ENCODE data around the gene MEF2D. TPM values are rescaled to one million over a fixed set of nuclear protein-coding genes. Genes with fewer than 3 reads are reported as not detected.

The MEF2D gene
- polyA plus RNA-seq, 4 donors: 5.8 to 23.7 (median 13.0) TPM

GRCh38 chr1:156502391-156502893 is 1.9 kb upstream of the MEF2D start:
- FAIRE-seq (no peak), DNase-seq (no peak)
- WGBS, 3 donors: 18 to 43% (median 42%) methylated on average over 1 of the region's 1 CpG
- Histone ChIP-seq H3K27ac (ENCODE audit: low read depth in 1 of 3, low read length in 2 of 3) (peak overlapping the region; percentile 99), H3K9me3 (ENCODE audit: control insufficient read depth in 2 of 2, insufficient read depth in 1 of 2, low read depth in 1 of 2, low read length in 1 of 2) (no peaks in the 10 kb centered on the region), H3K36me3 (ENCODE audit: control insufficient read depth in 3 of 3, insufficient read depth in 2 of 3, low read depth in 1 of 3, low read length in 3 of 3) (peaks cover 0 to 4% (median 0%) of the 10 kb centered on the region in 3 donors), H3K4me1 (ENCODE audit: control insufficient read depth in 3 of 3, insufficient read depth in 2 of 3, low read depth in 1 of 3, low read length in 2 of 3) (peaks cover 17 to 58% (median 27%) of the 10 kb centered on the region in 3 donors), H3K27me3 (ENCODE audit: control insufficient read depth in 3 of 3, insufficient read depth in 3 of 3, low read length in 3 of 3) (no peaks in the 10 kb centered on the region), H3K4me3 (ENCODE audit: low read depth in 1 of 3, low read length in 3 of 3) (no peak overlapping the region)

GRCh38 chr1:156500793-156501506 is 375 bp upstream of the MEF2D start:
- Histone ChIP-seq H3K4me3 (ENCODE audit: low read depth in 1 of 3, low read length in 3 of 3) (peak overlapping the region; percentile 87 to 99 (median 96)), H3K4me1 (ENCODE audit: control insufficient read depth in 3 of 3, insufficient read depth in 2 of 3, low read depth in 1 of 3, low read length in 2 of 3) (peaks cover 24 to 72% (median 38%) of the 10 kb centered on the region in 3 donors), H3K9me3 (ENCODE audit: control insufficient read depth in 2 of 2, insufficient read depth in 1 of 2, low read depth in 1 of 2, low read length in 1 of 2) (no peaks in the 10 kb centered on the region), H3K27me3 (ENCODE audit: control insufficient read depth in 3 of 3, insufficient read depth in 3 of 3, low read length in 3 of 3) (no peaks in the 10 kb centered on the region), H3K27ac (ENCODE audit: low read depth in 1 of 3, low read length in 2 of 3) (peak overlapping the region; percentile 99), H3K36me3 (ENCODE audit: control insufficient read depth in 3 of 3, insufficient read depth in 2 of 3, low read depth in 1 of 3, low read length in 3 of 3) (peaks cover 0 to 19% (median 0%) of the 10 kb centered on the region in 3 donors)
- FAIRE-seq (no peak), DNase-seq (peak; percentile 96 to 98)
- WGBS, 3 donors: 0% methylated on average over 29 to 57 of the region's 57 CpGs

GRCh38 chr1:156499842-156500542 is 583 bp downstream of the MEF2D start:
- WGBS, 3 donors: 0 to 1% (median 0%) methylated on average over 40 to 51 of the region's 51 CpGs
- H3K4me3 ChIP-seq (ENCODE audit: low read depth in 1 of 3, low read length in 3 of 3): peak overlapping the region; percentile 87 to 99 (median 96)
- no peak for FAIRE-seq
- H3K36me3 ChIP-seq (ENCODE audit: control insufficient read depth in 3 of 3, insufficient read depth in 2 of 3, low read depth in 1 of 3, low read length in 3 of 3): peaks cover 0 to 27% (median 0%) of the 10 kb centered on the region in 3 donors
- H3K4me1 ChIP-seq (ENCODE audit: control insufficient read depth in 3 of 3, insufficient read depth in 2 of 3, low read depth in 1 of 3, low read length in 2 of 3): peaks cover 23 to 70% (median 43%) of the 10 kb centered on the region in 3 donors
- H3K9me3 ChIP-seq (ENCODE audit: control insufficient read depth in 2 of 2, insufficient read depth in 1 of 2, low read depth in 1 of 2, low read length in 1 of 2): no peaks in the 10 kb centered on the region
- H3K27me3 ChIP-seq (ENCODE audit: control insufficient read depth in 3 of 3, insufficient read depth in 3 of 3, low read length in 3 of 3): no peaks in the 10 kb centered on the region
- peak overlapping the region; percentile 93 to 96 (median 94) for H3K27ac ChIP-seq (ENCODE audit: low read depth in 1 of 3, low read length in 2 of 3)
- DNase-seq: no peak

- Histone ChIP-seq H3K9me3 (ENCODE audit: control insufficient read depth in 2 of 2, insufficient read depth in 1 of 2, low read depth in 1 of 2, low read length in 1 of 2) (no peaks in the 10 kb centered on the region), H3K4me1 (ENCODE audit: control insufficient read depth in 3 of 3, insufficient read depth in 2 of 3, low read depth in 1 of 3, low read length in 2 of 3) (peaks cover 23 to 67% (median 45%) of the 10 kb centered on the region in 3 donors), H3K27me3 (ENCODE audit: control insufficient read depth in 3 of 3, insufficient read depth in 3 of 3, low read length in 3 of 3) (no peaks in the 10 kb centered on the region), H3K4me3 (ENCODE audit: low read depth in 1 of 3, low read length in 3 of 3) (peak overlapping the region; percentile 87 to 99 (median 96)), H3K27ac (ENCODE audit: low read depth in 1 of 3, low read length in 2 of 3) (peak overlapping the region; percentile 22 to 78 (median 59)), H3K36me3 (ENCODE audit: control insufficient read depth in 3 of 3, insufficient read depth in 2 of 3, low read depth in 1 of 3, low read length in 3 of 3) (peaks cover 0 to 34% (median 0%) of the 10 kb centered on the region in 3 donors)
- DNase-seq (peak in 1 of 2 donors; percentile 59), FAIRE-seq (no peak)
- 1 to 2% (median 2%) methylated on average over 14 of the region's 14 CpGs for WGBS, 3 donors
These were observed 1.3 kb downstream of the MEF2D start for GRCh38 chr1:156499194-156499841.

GRCh38 chr1:156498432-156499193 is 2.0 kb downstream of the MEF2D start:
- H3K36me3 ChIP-seq (ENCODE audit: control insufficient read depth in 3 of 3, insufficient read depth in 2 of 3, low read depth in 1 of 3, low read length in 3 of 3): peaks cover 0 to 40% (median 0%) of the 10 kb centered on the region in 3 donors
- peaks cover 20 to 67% (median 45%) of the 10 kb centered on the region in 3 donors for H3K4me1 ChIP-seq (ENCODE audit: control insufficient read depth in 3 of 3, insufficient read depth in 2 of 3, low read depth in 1 of 3, low read length in 2 of 3)
- no peaks in the 10 kb centered on the region for H3K27me3 ChIP-seq (ENCODE audit: control insufficient read depth in 3 of 3, insufficient read depth in 3 of 3, low read length in 3 of 3)
- FAIRE-seq (no peak), DNase-seq (peak in 1 of 2 donors; percentile 52)
- peak overlapping the region; percentile 87 to 99 (median 96) for H3K4me3 ChIP-seq (ENCODE audit: low read depth in 1 of 3, low read length in 3 of 3)
- H3K9me3 ChIP-seq (ENCODE audit: control insufficient read depth in 2 of 2, insufficient read depth in 1 of 2, low read depth in 1 of 2, low read length in 1 of 2): no peaks in the 10 kb centered on the region
- peak overlapping the region; percentile 22 to 78 (median 59) for H3K27ac ChIP-seq (ENCODE audit: low read depth in 1 of 3, low read length in 2 of 3)
- 15 to 24% (median 21%) methylated on average over 12 of the region's 12 CpGs for WGBS, 3 donors

- no peaks in the 10 kb centered on the region for H3K27me3 ChIP-seq (ENCODE audit: control insufficient read depth in 3 of 3, insufficient read depth in 3 of 3, low read length in 3 of 3)
- H3K4me3 ChIP-seq (ENCODE audit: low read depth in 1 of 3, low read length in 3 of 3): peak overlapping the region in 1 of 3 donors; percentile 87
- 60 to 73% (median 60%) methylated on average over 5 of the region's 5 CpGs for WGBS, 3 donors
- DNase-seq (no peak), FAIRE-seq (no peak)
- H3K27ac ChIP-seq (ENCODE audit: low read depth in 1 of 3, low read length in 2 of 3): peak overlapping the region; percentile 25 to 53 (median 30)
- peaks cover 20 to 67% (median 45%) of the 10 kb centered on the region in 3 donors for H3K4me1 ChIP-seq (ENCODE audit: control insufficient read depth in 3 of 3, insufficient read depth in 2 of 3, low read depth in 1 of 3, low read length in 2 of 3)
- peaks cover 0 to 48% (median 0%) of the 10 kb centered on the region in 3 donors for H3K36me3 ChIP-seq (ENCODE audit: control insufficient read depth in 3 of 3, insufficient read depth in 2 of 3, low read depth in 1 of 3, low read length in 3 of 3)
- H3K9me3 ChIP-seq (ENCODE audit: control insufficient read depth in 2 of 2, insufficient read depth in 1 of 2, low read depth in 1 of 2, low read length in 1 of 2): no peaks in the 10 kb centered on the region
These were observed 2.7 kb downstream of the MEF2D start for GRCh38 chr1:156497743-156498431.

GRCh38 chr1:156497078-156497742 is 3.4 kb downstream of the MEF2D start:
- Histone ChIP-seq H3K27me3 (ENCODE audit: control insufficient read depth in 3 of 3, insufficient read depth in 3 of 3, low read length in 3 of 3) (no peaks in the 10 kb centered on the region), H3K9me3 (ENCODE audit: control insufficient read depth in 2 of 2, insufficient read depth in 1 of 2, low read depth in 1 of 2, low read length in 1 of 2) (no peaks in the 10 kb centered on the region), H3K27ac (ENCODE audit: low read depth in 1 of 3, low read length in 2 of 3) (peak overlapping the region; percentile 6 to 30 (median 25)), H3K36me3 (ENCODE audit: control insufficient read depth in 3 of 3, insufficient read depth in 2 of 3, low read depth in 1 of 3, low read length in 3 of 3) (peaks cover 0 to 54% (median 0%) of the 10 kb centered on the region in 3 donors), H3K4me1 (ENCODE audit: control insufficient read depth in 3 of 3, insufficient read depth in 2 of 3, low read depth in 1 of 3, low read length in 2 of 3) (peaks cover 15 to 66% (median 52%) of the 10 kb centered on the region in 3 donors), H3K4me3 (ENCODE audit: low read depth in 1 of 3, low read length in 3 of 3) (peak overlapping the region in 1 of 3 donors; percentile 7)
- no peak for FAIRE-seq
- peak; percentile 57 to 60 for DNase-seq
- WGBS, 3 donors: 46 to 51% (median 48%) methylated on average over 11 of the region's 11 CpGs
